HEK293 (cell line): Measurements from ENCODE around the gene SLC22A12.

Experiments used
- MEIS1 ChIP-seq: sonication (generic); formaldehyde crosslinking; IDR thresholded peaks from 2 replicates; pipeline ENCODE4 v1.8.1; 2022; ENCODE audit warnings: missing genetic modification reagents, mild to moderate bottlenecking, borderline replicate concordance
- YY1 ChIP-seq: fragments of 450-650 bp; formaldehyde crosslinking; IDR thresholded peaks from 2 replicates; pipeline ENCODE4 v1.5.1; 2018; ENCODE audit warnings: missing biosample characterization, missing genetic modification characterization
- ZNF16 ChIP-seq: fragments of 450-650 bp; formaldehyde crosslinking; IDR thresholded peaks from 2 replicates; pipeline ENCODE4 v1.5.1; 2016; ENCODE audit warnings: low read depth, missing biosample characterization, missing genetic modification characterization
- ZNF302 ChIP-seq: fragments of 450-650 bp; formaldehyde crosslinking; IDR thresholded peaks from 2 replicates; pipeline ENCODE4 v1.5.1; 2016; ENCODE audit warnings: missing biosample characterization, missing genetic modification characterization, low read depth
- ZNF596 ChIP-seq: fragments of 450-650 bp; IDR thresholded peaks from 2 replicates; pipeline ENCODE4 v1.5.0; 2018; ENCODE audit warnings: missing biosample characterization, mild to moderate bottlenecking, missing genetic modification characterization, moderate library complexity
- ZNF777 ChIP-seq: fragments of 450-650 bp; formaldehyde crosslinking; IDR thresholded peaks from 2 replicates; pipeline ENCODE4 v1.5.1; 2017; ENCODE audit warnings: missing biosample characterization, missing genetic modification characterization, borderline replicate concordance
- TF ChIP-seq, protein P1 (sequence below): fragments of 450-650 bp; formaldehyde crosslinking; IDR thresholded peaks from 2 replicates; pipeline ENCODE4 v1.5.1; 2016; ENCODE audit warnings: missing biosample characterization, missing genetic modification characterization
- TF ChIP-seq, protein P2 (sequence below): fragments of 450-650 bp; formaldehyde crosslinking; IDR thresholded peaks from 2 replicates; pipeline ENCODE4 v1.5.1; 2016; ENCODE audit warnings: missing biosample characterization, missing genetic modification characterization
- TF ChIP-seq, protein P3 (sequence below): fragments of 450-650 bp; formaldehyde crosslinking; IDR thresholded peaks from 2 replicates; pipeline ENCODE4 v1.5.1; 2016; ENCODE audit warnings: missing biosample characterization, missing genetic modification characterization
- TF ChIP-seq, protein P4 (sequence below): fragments of 450-650 bp; formaldehyde crosslinking; IDR thresholded peaks from 2 replicates; pipeline ENCODE4 v1.5.1; 2016; ENCODE audit warnings: missing biosample characterization, missing genetic modification characterization

DNA sequence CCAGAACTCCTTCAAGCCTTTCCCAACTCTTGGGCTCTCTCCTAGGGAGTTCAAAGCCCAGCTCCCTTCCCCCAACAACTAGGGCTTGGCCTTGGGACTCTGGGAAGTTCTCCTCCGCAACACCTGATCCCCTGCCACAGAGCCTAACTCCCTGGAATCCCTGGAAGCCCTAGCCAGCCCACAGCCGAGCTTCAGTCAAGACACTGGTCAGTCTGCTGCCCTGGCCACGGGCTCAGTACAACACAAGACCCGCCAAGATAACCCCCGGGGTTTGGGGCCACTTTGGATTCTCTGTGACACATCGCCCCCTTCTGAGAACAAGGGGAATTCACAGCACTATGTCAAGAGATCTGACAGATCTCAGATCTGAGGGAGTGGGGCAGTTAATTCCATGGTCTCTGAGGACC, 58.3 kb downstream of the SLC22A12 start:
- TF ChIP-seq, protein P1, sequence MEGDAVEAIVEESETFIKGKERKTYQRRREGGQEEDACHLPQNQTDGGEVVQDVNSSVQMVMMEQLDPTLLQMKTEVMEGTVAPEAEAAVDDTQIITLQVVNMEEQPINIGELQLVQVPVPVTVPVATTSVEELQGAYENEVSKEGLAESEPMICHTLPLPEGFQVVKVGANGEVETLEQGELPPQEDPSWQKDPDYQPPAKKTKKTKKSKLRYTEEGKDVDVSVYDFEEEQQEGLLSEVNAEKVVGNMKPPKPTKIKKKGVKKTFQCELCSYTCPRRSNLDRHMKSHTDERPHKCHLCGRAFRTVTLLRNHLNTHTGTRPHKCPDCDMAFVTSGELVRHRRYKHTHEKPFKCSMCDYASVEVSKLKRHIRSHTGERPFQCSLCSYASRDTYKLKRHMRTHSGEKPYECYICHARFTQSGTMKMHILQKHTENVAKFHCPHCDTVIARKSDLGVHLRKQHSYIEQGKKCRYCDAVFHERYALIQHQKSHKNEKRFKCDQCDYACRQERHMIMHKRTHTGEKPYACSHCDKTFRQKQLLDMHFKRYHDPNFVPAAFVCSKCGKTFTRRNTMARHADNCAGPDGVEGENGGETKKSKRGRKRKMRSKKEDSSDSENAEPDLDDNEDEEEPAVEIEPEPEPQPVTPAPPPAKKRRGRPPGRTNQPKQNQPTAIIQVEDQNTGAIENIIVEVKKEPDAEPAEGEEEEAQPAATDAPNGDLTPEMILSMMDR (tag by site-specific recombination) = no peak
- TF ChIP-seq, protein P2, sequence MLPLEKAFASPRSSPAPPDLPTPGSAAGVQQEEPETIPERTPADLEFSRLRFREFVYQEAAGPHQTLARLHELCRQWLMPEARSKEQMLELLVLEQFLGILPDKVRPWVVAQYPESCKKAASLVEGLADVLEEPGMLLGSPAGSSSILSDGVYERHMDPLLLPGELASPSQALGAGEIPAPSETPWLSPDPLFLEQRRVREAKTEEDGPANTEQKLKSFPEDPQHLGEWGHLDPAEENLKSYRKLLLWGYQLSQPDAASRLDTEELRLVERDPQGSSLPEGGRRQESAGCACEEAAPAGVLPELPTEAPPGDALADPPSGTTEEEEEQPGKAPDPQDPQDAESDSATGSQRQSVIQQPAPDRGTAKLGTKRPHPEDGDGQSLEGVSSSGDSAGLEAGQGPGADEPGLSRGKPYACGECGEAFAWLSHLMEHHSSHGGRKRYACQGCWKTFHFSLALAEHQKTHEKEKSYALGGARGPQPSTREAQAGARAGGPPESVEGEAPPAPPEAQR (tag by site-specific recombination) = no peak
- TF ChIP-seq ZNF302 (tag by site-specific recombination) (no peak), ZNF777 (no peak), ZNF596 (tag by site-specific recombination) (no peak), YY1 (tag by site-specific recombination) (no peak), ZNF16 (tag by site-specific recombination) (no peak), MEIS1 (CRISPR knock-in tag) (no peak)
- TF ChIP-seq, protein P3, sequence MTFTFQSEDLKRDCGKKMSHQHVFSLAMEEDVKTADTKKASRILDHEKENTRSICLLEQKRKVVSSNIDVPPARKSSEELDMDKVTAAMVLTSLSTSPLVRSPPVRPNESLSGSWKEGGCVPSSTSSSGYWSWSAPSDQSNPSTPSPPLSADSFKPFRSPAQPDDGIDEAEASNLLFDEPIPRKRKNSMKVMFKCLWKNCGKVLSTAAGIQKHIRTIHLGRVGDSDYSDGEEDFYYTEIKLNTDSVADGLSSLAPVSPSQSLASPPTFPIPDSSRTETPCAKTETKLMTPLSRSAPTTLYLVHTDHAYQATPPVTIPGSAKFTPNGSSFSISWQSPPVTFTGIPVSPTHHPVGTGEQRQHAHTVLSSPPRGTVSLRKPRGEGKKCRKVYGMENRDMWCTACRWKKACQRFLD = no peak
- TF ChIP-seq, protein P4, sequence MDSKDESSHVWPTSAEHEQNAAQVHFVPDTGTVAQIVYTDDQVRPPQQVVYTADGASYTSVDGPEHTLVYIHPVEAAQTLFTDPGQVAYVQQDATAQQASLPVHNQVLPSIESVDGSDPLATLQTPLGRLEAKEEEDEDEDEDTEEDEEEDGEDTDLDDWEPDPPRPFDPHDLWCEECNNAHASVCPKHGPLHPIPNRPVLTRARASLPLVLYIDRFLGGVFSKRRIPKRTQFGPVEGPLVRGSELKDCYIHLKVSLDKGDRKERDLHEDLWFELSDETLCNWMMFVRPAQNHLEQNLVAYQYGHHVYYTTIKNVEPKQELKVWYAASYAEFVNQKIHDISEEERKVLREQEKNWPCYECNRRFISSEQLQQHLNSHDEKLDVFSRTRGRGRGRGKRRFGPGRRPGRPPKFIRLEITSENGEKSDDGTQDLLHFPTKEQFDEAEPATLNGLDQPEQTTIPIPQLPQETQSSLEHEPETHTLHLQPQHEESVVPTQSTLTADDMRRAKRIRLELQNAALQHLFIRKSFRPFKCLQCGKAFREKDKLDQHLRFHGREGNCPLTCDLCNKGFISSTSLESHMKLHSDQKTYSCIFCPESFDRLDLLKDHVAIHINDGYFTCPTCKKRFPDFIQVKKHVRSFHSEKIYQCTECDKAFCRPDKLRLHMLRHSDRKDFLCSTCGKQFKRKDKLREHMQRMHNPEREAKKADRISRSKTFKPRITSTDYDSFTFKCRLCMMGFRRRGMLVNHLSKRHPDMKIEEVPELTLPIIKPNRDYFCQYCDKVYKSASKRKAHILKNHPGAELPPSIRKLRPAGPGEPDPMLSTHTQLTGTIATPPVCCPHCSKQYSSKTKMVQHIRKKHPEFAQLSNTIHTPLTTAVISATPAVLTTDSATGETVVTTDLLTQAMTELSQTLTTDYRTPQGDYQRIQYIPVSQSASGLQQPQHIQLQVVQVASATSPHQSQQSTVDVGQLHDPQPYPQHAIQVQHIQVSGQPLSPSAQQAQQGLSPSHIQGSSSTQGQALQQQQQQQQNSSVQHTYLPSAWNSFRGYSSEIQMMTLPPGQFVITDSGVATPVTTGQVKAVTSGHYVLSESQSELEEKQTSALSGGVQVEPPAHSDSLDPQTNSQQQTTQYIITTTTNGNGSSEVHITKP = no peak
